Measurements from ENCODE around the gene SRGAP1. TPM values are rescaled to one million over a fixed set of nuclear protein-coding genes. Genes with fewer than 3 reads are reported as not detected.

The SRGAP1 gene
- total RNA-seq, 1 donor from 2014 or later, result 14.8 TPM

DNA sequence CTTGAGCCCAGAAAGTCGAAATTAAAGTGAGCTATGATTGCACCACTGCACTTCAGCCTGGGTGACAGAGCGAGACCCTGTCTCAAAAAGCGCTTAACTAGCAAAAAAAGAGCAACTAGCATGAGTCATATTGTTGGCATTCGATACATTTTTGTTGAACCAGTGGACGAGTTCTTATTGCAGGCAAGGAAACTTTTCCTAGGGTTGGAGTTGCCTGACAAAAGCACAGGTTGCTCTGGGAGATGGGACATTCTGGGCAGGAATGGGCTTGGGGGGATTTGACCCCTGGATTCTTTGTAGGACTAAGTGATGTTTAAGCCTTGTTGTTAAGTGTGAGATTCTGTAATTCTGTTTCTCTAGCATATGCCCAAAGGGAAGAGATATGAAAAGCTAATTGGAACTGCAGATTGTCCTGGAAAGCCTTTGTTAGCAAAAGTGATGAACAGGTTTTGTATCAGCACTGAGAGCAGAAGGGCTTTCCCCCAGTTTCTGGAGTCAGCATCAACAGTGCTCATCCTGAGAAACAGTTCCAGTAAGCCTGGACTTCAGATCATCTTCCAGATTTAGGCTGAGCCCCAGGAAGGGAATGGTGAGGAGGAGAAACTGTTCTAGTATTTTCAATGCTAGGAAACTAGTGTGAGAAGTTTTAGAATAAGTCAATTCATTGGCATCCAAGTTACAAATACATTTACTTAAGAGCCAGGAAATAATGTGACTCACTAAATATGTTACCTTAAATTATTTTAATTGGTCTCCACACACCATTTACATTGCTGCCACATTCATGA, 123.1 kb downstream of the SRGAP1 start:
- no peak for DNase-seq (ENCODE audit: low read depth, low spot score)
- Mint-ChIP-seq H3K9me3 (no peaks in the 10 kb centered on the region), H3K27me3 (ENCODE audit: low read depth) (no peaks in the 10 kb centered on the region), H3K36me3 (ENCODE audit: low read depth) (no peaks in the 10 kb centered on the region), H3K4me1 (peaks cover 22% of the 10 kb centered on the region), H3K27ac (ENCODE audit: unreplicated experiment) (no peak overlapping the region), H3K4me3 (no peak overlapping the region)
- TF ChIP-seq, protein P1, sequence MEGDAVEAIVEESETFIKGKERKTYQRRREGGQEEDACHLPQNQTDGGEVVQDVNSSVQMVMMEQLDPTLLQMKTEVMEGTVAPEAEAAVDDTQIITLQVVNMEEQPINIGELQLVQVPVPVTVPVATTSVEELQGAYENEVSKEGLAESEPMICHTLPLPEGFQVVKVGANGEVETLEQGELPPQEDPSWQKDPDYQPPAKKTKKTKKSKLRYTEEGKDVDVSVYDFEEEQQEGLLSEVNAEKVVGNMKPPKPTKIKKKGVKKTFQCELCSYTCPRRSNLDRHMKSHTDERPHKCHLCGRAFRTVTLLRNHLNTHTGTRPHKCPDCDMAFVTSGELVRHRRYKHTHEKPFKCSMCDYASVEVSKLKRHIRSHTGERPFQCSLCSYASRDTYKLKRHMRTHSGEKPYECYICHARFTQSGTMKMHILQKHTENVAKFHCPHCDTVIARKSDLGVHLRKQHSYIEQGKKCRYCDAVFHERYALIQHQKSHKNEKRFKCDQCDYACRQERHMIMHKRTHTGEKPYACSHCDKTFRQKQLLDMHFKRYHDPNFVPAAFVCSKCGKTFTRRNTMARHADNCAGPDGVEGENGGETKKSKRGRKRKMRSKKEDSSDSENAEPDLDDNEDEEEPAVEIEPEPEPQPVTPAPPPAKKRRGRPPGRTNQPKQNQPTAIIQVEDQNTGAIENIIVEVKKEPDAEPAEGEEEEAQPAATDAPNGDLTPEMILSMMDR (conservative IDR thresholded peaks at IDR 0.05), result no peak

DNA sequence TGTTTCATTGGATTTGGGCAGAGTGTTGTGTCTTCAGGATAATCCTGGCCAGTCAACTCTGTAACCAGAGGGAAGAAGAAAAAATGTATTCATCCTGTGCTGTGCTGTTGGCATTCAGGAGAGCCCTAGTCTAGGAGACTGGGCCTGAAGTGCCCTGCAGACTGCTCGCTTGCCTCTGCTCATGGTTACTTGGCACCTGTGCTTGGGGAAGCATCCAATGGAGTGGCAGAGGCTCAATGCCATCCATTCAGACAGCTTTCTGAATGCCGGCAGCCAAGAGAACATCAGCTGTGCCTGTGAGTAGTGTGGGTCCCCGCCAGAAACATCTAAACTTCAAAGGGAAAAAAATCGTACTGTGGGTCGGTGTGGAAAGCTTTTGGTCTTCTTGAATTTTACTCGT, 124.2 kb downstream of the SRGAP1 start:
- no peak for DNase-seq (ENCODE audit: low read depth, low spot score)
- TF ChIP-seq, protein P1 (conservative IDR thresholded peaks at IDR 0.05), result no peak
- no peak overlapping the region for H3K27ac Mint-ChIP-seq (ENCODE audit: unreplicated experiment)
- H3K27me3 Mint-ChIP-seq (ENCODE audit: low read depth), result no peaks in the 10 kb centered on the region
- H3K4me1 Mint-ChIP-seq, result peaks cover 22% of the 10 kb centered on the region
- no peaks in the 10 kb centered on the region for H3K9me3 Mint-ChIP-seq
- H3K4me3 Mint-ChIP-seq, result no peak overlapping the region
- no peaks in the 10 kb centered on the region for H3K36me3 Mint-ChIP-seq (ENCODE audit: low read depth)

DNA sequence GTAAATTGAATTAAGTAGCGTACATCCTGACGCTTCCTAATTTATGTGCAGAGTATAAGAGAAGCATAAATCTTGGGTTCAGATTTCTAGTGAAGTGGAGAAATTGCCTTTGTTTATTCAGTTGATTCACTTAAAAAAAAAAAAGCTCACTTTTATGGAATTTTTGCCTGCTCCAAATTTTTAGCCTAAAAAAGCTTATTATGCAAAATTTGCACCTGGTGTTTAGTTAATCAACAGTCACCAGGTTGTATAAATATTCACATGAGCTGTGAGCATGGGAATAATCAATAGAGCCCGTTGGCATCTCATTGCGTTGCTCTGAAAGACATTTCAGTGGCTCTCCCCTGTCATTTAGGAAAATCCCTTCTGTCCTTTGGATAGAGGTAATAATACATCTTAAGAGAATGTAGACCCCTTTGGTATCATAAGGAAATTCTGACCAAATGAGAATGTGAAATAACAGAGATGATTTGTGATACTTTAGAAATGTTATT, 132.4 kb downstream of the SRGAP1 start:
- no peaks in the 10 kb centered on the region for H3K9me3 Mint-ChIP-seq
- peaks cover 6% of the 10 kb centered on the region for H3K4me1 Mint-ChIP-seq
- H3K4me3 Mint-ChIP-seq, result no peak overlapping the region
- TF ChIP-seq, protein P1 (conservative IDR thresholded peaks at IDR 0.05), result no peak
- no peaks in the 10 kb centered on the region for H3K27me3 Mint-ChIP-seq (ENCODE audit: low read depth)
- no peak for DNase-seq (ENCODE audit: low read depth, low spot score)
- H3K36me3 Mint-ChIP-seq (ENCODE audit: low read depth), result no peaks in the 10 kb centered on the region
- no peak overlapping the region for H3K27ac Mint-ChIP-seq (ENCODE audit: unreplicated experiment)

DNA sequence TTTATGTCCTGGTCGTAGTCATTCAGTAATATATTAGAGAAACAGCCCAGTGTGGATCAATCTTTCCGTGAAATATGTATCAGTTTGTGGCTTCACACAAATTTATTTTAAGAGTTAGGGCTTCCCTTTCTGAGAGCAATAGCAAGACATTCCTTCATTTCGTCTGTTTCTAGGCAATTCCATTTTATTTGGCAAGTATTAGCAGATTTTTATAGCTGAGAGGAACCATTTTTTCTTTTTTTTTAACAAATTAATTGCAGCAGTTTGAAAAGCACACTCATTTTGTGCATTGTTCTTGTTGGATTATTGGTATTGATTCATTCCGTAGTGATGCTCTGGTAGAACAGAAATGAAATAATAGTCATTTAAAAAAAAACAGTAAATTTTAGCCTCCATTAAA, 132.9 kb downstream of the SRGAP1 start:
- Mint-ChIP-seq H3K4me1 (peaks cover 9% of the 10 kb centered on the region), H3K36me3 (ENCODE audit: low read depth) (no peaks in the 10 kb centered on the region), H3K4me3 (no peak overlapping the region), H3K9me3 (no peaks in the 10 kb centered on the region), H3K27ac (ENCODE audit: unreplicated experiment) (no peak overlapping the region), H3K27me3 (ENCODE audit: low read depth) (no peaks in the 10 kb centered on the region)
- TF ChIP-seq, protein P1 (conservative IDR thresholded peaks at IDR 0.05), result no peak
- no peak for DNase-seq (ENCODE audit: low read depth, low spot score)

DNA sequence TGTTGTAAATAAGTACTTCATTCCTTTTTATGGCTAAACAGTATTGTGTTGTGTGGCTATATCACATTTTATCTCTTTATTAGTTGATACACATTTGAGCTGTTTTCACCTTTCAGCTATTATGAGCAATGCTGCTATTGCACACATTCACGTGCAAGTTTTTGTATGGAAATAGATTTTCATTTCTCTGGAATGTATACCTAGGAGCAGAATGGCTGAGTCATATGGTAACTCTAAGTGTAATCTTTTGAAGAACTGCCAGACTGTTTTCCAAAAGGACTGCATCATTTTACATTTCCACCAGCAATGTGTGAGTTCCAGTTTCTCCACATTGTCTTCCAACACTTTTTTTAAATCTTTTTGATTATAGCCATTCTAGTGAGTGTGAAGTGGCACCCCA, 134.0 kb downstream of the SRGAP1 start:
- no peaks in the 10 kb centered on the region for H3K9me3 Mint-ChIP-seq
- DNase-seq (ENCODE audit: low read depth, low spot score), result no peak
- H3K4me3 Mint-ChIP-seq, result no peak overlapping the region
- TF ChIP-seq, protein P1 (conservative IDR thresholded peaks at IDR 0.05), result no peak
- H3K4me1 Mint-ChIP-seq, result peaks cover 18% of the 10 kb centered on the region
- H3K27ac Mint-ChIP-seq (ENCODE audit: unreplicated experiment), result no peak overlapping the region
- H3K36me3 Mint-ChIP-seq (ENCODE audit: low read depth), result no peaks in the 10 kb centered on the region
- H3K27me3 Mint-ChIP-seq (ENCODE audit: low read depth), result no peaks in the 10 kb centered on the region
